Spinal cord (tissue), 10 donors: ENCODE measurements around the gene ACTN3. TPM values are rescaled to one million over a fixed set of nuclear protein-coding genes. Genes with fewer than 3 reads are reported as not detected.

Experiments used
- DNase-seq, 6 donors: peaks; one replicate each; pipeline versions ENCODE4 v3.0.0 to v3.0.0-alpha.2; 2013 to 2015; ENCODE audit warnings: low spot score in 6 of 6, low read depth in 4 of 6
- H3K27ac ChIP-seq: one replicate; pipeline ENCODE4 v1.5.1; 2013; ENCODE audit warnings: low read depth, low read length, control low read depth
- H3K27me3 ChIP-seq: one replicate; pipeline ENCODE4 v1.6.1; 2013; ENCODE audit warnings: low read length; ENCODE audit not compliant: control insufficient read depth, insufficient read depth
- H3K36me3 ChIP-seq: one replicate; pipeline ENCODE4 v1.6.1; 2013; ENCODE audit warnings: low read length; ENCODE audit not compliant: control insufficient read depth, insufficient read depth
- H3K4me1 ChIP-seq: one replicate; pipeline ENCODE4 v1.6.1; 2013; ENCODE audit warnings: low read length; ENCODE audit not compliant: control insufficient read depth, insufficient read depth
- H3K4me3 ChIP-seq: one replicate; pipeline ENCODE4 v1.5.1; 2013; ENCODE audit warnings: low read depth, low read length, control low read depth
- H3K9me3 ChIP-seq: one replicate; pipeline ENCODE4 v1.6.1; 2013; ENCODE audit warnings: low read length; ENCODE audit not compliant: control insufficient read depth, insufficient read depth
- WGBS: methylation state at CpG from one replicate; pipeline ENCODE4 v1.1.5; 2013; ENCODE audit warnings: missing lambda C conversion rate; ENCODE audit not compliant: insufficient coverage; 5-methylcytosine and 5-hydroxymethylcytosine counted together
- polyA plus RNA-seq, 2 donors: library from polyadenylated mRNA; unstranded; fragments of 120-200 nt; gene quantifications; one replicate each; pipeline ENCODE4 v1.2.1, GENCODE V29; 2013; ENCODE audit not compliant: insufficient read length in 2 of 2
- total RNA-seq, 2 donors: library from RNA; depleted of rRNA in 1 of 2; stranded (reverse); fragments of 120-200 nt in 1 of 2; fragments of >200 nt in 1 of 2; gene quantifications; one replicate each; pipeline versions ENCODE4 v1.2.3 to v1.2.4, GENCODE V29; 2013 to 2014
- donor health status: healthy.

Gene ACTN3
- total and polyA plus RNA-seq, 4 donors, result 0.10 to 0.39 (median 0.36) TPM

- H3K4me3 ChIP-seq, result no peak overlapping the region
- H3K4me1 ChIP-seq, result peaks cover 16% of the 10 kb centered on the region
- peaks cover 8% of the 10 kb centered on the region for H3K27me3 ChIP-seq
- H3K27ac ChIP-seq, result no peak overlapping the region
- no peaks in the 10 kb centered on the region for H3K9me3 ChIP-seq
- DNase-seq, result peak in 1 of 6 donors; percentile 0
- H3K36me3 ChIP-seq, result peaks cover 59% of the 10 kb centered on the region
- 87% methylated on average over 13 of the region's 20 CpGs for WGBS
Observed at GRCh38 chr11:66562907-66563583, 16.3 kb downstream of the ACTN3 start.

- peaks cover 59% of the 10 kb centered on the region for H3K36me3 ChIP-seq
- no peaks in the 10 kb centered on the region for H3K9me3 ChIP-seq
- no peak overlapping the region for H3K4me3 ChIP-seq
- WGBS, result 90% methylated on average over 5 of the region's 10 CpGs
- H3K4me1 ChIP-seq, result peaks cover 20% of the 10 kb centered on the region
- H3K27me3 ChIP-seq, result peaks cover 2% of the 10 kb centered on the region
- no peak for DNase-seq
- H3K27ac ChIP-seq, result no peak overlapping the region
Observed at GRCh38 chr11:66563832-66564231, 17.1 kb downstream of the ACTN3 start.

GRCh38 chr11:66564538-66564937 is 17.8 kb downstream of the ACTN3 start:
- Histone ChIP-seq H3K27me3 (no peaks in the 10 kb centered on the region), H3K4me1 (peaks cover 14% of the 10 kb centered on the region), H3K36me3 (peaks cover 59% of the 10 kb centered on the region), H3K27ac (no peak overlapping the region), H3K9me3 (no peaks in the 10 kb centered on the region), H3K4me3 (no peak overlapping the region)
- 88% methylated on average over 13 of the region's 14 CpGs for WGBS
- DNase-seq, result no peak

GRCh38 chr11:66564984-66565383 is 18.3 kb downstream of the ACTN3 start:
- H3K4me1 ChIP-seq, result peaks cover 14% of the 10 kb centered on the region
- H3K9me3 ChIP-seq, result no peaks in the 10 kb centered on the region
- DNase-seq, result no peak
- 93% methylated on average over 2 of the region's 5 CpGs for WGBS
- H3K27me3 ChIP-seq, result no peaks in the 10 kb centered on the region
- no peak overlapping the region for H3K27ac ChIP-seq
- H3K4me3 ChIP-seq, result no peak overlapping the region
- peaks cover 59% of the 10 kb centered on the region for H3K36me3 ChIP-seq

GRCh38 chr11:66566221-66566620 is 19.5 kb downstream of the ACTN3 start:
- Histone ChIP-seq H3K4me1 (peaks cover 14% of the 10 kb centered on the region), H3K36me3 (peaks cover 53% of the 10 kb centered on the region), H3K27ac (no peak overlapping the region), H3K27me3 (no peaks in the 10 kb centered on the region), H3K9me3 (no peaks in the 10 kb centered on the region), H3K4me3 (no peak overlapping the region)
- DNase-seq, result no peak
- WGBS, result 99% methylated on average over 7 of the region's 8 CpGs

- peak overlapping the region; percentile 39 for H3K4me3 ChIP-seq
- H3K4me1 ChIP-seq, result peaks cover 14% of the 10 kb centered on the region
- H3K36me3 ChIP-seq, result peaks cover 41% of the 10 kb centered on the region
- no peaks in the 10 kb centered on the region for H3K9me3 ChIP-seq
- no peak overlapping the region for H3K27ac ChIP-seq
- no peak for DNase-seq
- H3K27me3 ChIP-seq, result no peaks in the 10 kb centered on the region
- WGBS, result 48% methylated on average over 13 of the region's 15 CpGs
Observed at GRCh38 chr11:66567787-66568123, 21.1 kb downstream of the ACTN3 start.

- DNase-seq, result peak; percentile 62 to 94 (median 73)
- 4% methylated on average over 77 of the region's 77 CpGs for WGBS
- no peaks in the 10 kb centered on the region for H3K27me3 ChIP-seq
- H3K36me3 ChIP-seq, result peaks cover 36% of the 10 kb centered on the region
- H3K27ac ChIP-seq, result no peak within 1 kb of the TSS
- H3K4me1 ChIP-seq, result peaks cover 14% of the 10 kb centered on the region
- H3K9me3 ChIP-seq, result no peaks in the 10 kb centered on the region
- peak within 1 kb of the TSS; percentile 39 for H3K4me3 ChIP-seq
Observed at GRCh38 chr11:66568124-66568916, 21.6 kb downstream of the ACTN3 start, which contains the start of gene CTSF. Gene CTSF, minus strand, starts transcription at chr11:66568606. Its CDS starts 120 bp downstream, at chr11:66568486.

- Histone ChIP-seq H3K36me3 (peaks cover 30% of the 10 kb centered on the region), H3K9me3 (no peaks in the 10 kb centered on the region), H3K27me3 (no peaks in the 10 kb centered on the region), H3K4me3 (no peak overlapping the region), H3K4me1 (peaks cover 14% of the 10 kb centered on the region), H3K27ac (no peak overlapping the region)
- DNase-seq, result no peak
- 79% methylated on average over 5 of the region's 7 CpGs for WGBS
Observed at GRCh38 chr11:66569076-66569475, 22.4 kb downstream of the ACTN3 start.

GRCh38 chr11:66570079-66570849 is 23.6 kb downstream of the ACTN3 start:
- DNase-seq, result no peak
- H3K27ac ChIP-seq, result no peak overlapping the region
- no peaks in the 10 kb centered on the region for H3K27me3 ChIP-seq
- no peak overlapping the region for H3K4me3 ChIP-seq
- 0% methylated on average over 1 of the region's 5 CpGs for WGBS
- no peaks in the 10 kb centered on the region for H3K9me3 ChIP-seq
- peaks cover 14% of the 10 kb centered on the region for H3K4me1 ChIP-seq
- peaks cover 21% of the 10 kb centered on the region for H3K36me3 ChIP-seq
